Breast epithelium (tissue), 3 donors: ENCODE measurements around the gene IRAK3.

Source experiments
- CTCF ChIP-seq, 3 donors: fragments of 450-650 bp; IDR thresholded peaks; one replicate each; pipeline ENCODE4 v1.5.1; 2016 to 2017; ENCODE audit warnings: antibody characterized with exemption in 3 of 3, mild to moderate bottlenecking in 3 of 3, moderate library complexity in 3 of 3
- POLR2A ChIP-seq: fragments of 450-650 bp; IDR thresholded peaks from one replicate; pipeline ENCODE4 v1.6.1; 2016; ENCODE audit warnings: antibody characterized with exemption, mild to moderate bottlenecking, moderate library complexity
- POLR2AphosphoS5 ChIP-seq, 3 donors: sonication (generic); formaldehyde crosslinking; IDR thresholded peaks; one replicate each; pipeline ENCODE4 v1.6.1; 2017; ENCODE audit warnings: antibody characterized with exemption in 3 of 3

- TF ChIP-seq CTCF (IDR thresholded peaks at IDR 0.05): no peak
- no peak for TF ChIP-seq POLR2A
- no peak for TF ChIP-seq POLR2AphosphoS5 (IDR thresholded peaks at IDR 0.05)
Observed at GRCh38 chr12:66210840-66211239, 21.8 kb downstream of the IRAK3 start.
